ENCODE data around the gene MSRB3. TPM values are rescaled to one million over a fixed set of nuclear protein-coding genes. Genes with fewer than 3 reads are reported as not detected.

The MSRB3 gene
- total RNA-seq, 1 experiment from 2014 or later, result 25.7 TPM

GRCh38 chr12:65495233-65495632 lies 216.8 kb downstream of the MSRB3 start:
- peak; percentile 91 for DNase-seq (ENCODE audit: low read depth)

DNA sequence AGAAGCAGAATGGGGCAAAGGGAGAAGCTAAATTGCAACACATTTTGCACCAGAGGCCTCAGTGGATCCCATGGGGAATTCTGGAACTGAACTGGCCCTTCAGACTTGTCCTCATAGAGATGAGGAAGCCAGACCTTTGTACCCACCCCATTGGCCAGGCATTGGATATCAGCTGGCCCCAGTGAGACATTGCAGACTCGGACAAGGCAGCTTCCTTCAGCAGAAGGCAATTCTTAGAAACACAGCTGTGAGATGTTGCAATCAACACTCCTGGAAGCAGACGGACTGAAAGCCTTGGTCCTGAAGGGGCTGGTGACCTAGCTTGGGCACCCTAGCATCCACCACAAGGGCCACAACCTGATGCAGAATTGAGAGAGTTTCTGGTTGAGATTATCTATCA lies 218.1 kb downstream of the MSRB3 start:
- DNase-seq (ENCODE audit: low read depth), result peak; percentile 44

- no peak for DNase-seq (ENCODE audit: low read depth)
Observed at GRCh38 chr12:65497660-65498059, 219.2 kb downstream of the MSRB3 start.

DNA sequence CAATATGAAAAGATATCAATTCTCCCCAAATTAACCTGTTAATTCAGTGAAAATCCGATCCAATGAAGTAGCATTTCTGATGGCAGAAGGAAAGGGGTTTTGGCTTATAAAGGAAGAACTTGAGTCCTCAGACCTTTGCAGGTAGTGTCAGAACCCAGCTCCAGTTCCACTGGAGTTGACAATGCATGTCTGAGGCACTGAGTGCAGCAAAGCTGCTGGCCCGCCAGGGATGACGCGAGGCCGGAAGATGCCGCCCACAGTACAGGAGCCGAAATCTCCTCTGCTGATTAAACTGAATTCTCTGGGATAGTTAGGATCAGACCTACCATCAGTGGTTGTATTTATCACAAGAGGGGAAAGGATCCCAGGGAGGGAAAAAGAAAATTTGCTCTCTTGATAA lies 220.7 kb downstream of the MSRB3 start:
- DNase-seq (ENCODE audit: low read depth), result no peak

DNA sequence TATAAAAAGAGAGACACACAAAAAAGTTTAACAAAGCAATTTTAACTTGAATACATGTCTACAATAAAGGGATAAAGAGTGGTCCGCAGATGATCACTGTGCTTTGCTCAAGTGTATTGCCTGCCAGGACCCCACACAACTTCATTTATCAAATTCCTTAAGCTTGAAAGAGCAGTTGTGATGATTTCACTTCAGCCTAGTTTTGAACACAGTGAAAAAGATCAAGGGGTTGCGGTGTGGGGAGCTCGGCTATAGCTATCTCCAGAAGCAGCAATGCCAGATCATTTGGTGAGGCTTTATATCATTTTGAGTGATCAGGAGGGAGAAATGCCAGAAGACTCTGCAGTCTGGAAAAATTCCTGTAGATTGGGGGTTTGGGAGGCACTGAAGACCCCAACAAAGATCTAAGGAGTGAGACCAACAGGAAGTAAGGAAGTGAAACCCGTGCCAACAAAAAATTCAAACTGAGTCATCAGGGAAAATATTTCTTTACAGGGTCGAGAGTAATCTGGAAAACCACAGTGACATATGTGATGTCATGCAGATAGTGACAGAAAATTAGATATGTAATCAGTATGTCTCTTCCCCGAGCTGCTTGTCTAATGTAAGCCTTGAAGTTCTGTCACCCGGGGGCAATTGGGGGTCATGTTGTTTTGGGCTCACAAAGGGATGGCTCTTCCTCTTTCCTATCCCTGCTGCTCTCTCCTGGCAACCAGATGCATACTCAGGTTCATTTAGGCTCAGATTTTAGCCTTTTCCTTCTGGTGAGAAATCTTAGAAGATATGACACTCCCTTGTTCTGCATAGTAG lies 221.8 kb downstream of the MSRB3 start:
- DNase-seq (ENCODE audit: low read depth), result peak; percentile 85

DNA sequence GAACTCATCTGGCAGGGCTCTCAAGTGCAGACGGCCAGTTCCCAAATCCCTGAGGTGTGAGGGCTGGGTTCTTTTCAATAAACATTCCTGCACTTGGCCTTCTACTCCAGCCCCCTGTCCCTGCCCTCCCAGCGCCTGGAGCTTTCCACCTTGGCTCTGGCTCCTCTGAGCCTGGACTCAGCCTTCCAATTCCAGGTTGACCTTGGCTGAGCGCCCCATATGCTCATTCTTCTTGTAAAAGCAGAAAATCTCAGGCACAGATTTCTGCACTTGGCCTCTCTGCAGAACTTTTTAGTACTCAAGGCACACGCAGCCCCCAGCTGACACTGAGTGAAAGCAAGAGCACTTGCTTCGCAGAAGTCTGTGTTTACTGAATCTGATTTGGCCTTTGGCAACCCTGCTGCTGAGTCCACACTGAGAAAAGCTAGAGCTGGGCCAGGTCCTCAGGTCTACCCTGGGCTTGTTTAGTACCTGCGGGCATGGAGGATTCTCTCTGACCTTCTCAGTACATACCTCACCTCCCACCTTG lies 222.7 kb downstream of the MSRB3 start:
- no peak for DNase-seq (ENCODE audit: low read depth)

- no peak for DNase-seq (ENCODE audit: low read depth)
Observed at GRCh38 chr12:65501935-65502334, 223.5 kb downstream of the MSRB3 start.

DNA sequence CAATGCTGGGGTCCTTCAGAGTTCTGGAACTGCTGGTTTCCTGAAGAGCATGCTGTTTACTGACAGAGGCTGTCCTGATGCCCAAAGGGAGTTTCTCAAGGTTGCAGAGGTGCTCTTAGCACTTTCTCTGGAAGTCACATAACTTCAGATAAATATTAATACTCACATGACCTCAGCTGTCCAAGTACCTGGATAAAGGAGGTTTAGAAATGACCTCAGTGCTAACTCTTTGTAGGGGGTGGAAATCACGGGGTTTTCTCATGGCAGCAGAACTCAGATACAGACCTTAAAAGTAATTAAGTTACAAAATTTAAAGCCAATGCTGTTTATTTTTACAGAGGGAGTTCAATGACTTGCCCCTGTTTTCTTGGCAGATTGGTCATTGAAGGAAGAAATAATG lies 225.9 kb downstream of the MSRB3 start:
- DNase-seq (ENCODE audit: low read depth), result no peak

- DNase-seq (ENCODE audit: low read depth), result no peak
Observed at GRCh38 chr12:65505386-65506121, 227.1 kb downstream of the MSRB3 start.

- DNase-seq (ENCODE audit: low read depth), result no peak
Observed at GRCh38 chr12:65508276-65509035, 230.0 kb downstream of the MSRB3 start.

DNA sequence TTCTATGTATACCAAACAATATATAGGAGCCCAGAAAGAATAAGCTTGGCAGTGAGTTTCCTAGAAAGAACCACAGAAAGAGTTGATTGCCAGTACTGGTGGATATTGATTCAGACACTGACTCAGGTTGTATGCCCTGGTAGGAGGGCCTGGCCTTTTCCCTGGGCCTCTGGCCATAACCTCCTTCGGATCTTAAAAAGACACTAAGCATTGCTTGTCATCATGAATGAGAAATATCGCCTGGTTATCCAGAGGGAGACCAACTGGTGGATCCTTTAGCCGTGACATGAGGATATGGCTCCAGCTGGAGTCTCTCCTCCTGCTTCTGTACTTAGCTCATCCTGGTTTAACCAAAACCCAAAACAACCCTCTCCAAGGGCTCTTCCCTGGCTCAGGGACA lies 231.5 kb downstream of the MSRB3 start:
- DNase-seq (ENCODE audit: low read depth), result no peak

GRCh38 chr12:65510584-65511050 lies 232.1 kb downstream of the MSRB3 start:
- peak; percentile 73 for DNase-seq (ENCODE audit: low read depth)

DNA sequence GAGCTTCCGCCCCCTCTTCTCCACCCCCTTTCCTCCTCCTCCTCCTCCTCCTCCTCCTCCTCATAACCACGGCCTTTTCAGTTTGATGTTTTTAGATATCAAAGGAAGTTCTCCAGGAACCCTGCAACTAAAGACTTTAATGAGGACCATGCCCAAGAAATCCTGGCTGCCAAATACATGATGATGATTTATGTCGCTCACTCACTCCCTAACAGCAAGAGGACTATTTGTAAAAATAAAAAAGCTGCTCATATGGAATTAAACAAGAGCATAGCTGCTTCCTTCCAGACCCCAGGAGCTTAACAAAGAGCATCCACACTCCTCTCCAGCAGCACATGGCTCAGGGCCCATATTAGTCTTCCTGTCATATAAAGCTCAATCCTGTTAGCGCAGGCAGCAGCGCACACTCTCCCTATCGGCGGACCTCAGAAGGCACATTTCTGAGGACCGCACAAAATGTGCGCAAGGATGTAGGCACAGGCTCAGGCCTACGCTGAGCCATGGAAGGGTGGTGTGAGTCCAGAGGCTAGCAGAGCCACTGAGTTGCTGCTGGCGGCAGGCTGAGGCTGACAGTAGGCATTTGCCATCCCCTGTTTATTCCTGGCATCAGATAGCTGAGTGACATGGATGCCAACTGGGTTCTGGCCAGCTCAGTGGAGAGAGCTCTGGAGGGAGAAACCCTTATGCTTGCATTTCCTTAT lies 232.8 kb downstream of the MSRB3 start:
- no peak for DNase-seq (ENCODE audit: low read depth)

GRCh38 chr12:65511912-65512311 lies 233.4 kb downstream of the MSRB3 start:
- no peak for DNase-seq (ENCODE audit: low read depth)

Other genes with a start within 250 kb of the MSRB3 start
- not detected in 2 replicates for gene WIF1, start 157.4 kb upstream of the MSRB3 start, total RNA-seq (2014; rRNA removed; shearing (Covaris generic))
- 14.9 and 16.3 TPM in 2 replicates for gene LEMD3, start 109.1 kb upstream of the MSRB3 start, total RNA-seq (2014; rRNA removed; shearing (Covaris generic))

Measured in RPMI7951 (cell line).